ENCODE data around the gene AGXT.

GRCh38 chr2:240864475-240864874 lies 4.1 kb upstream of the AGXT start:
- TF ChIP-seq POLR2AphosphoS5 (IDR thresholded peaks at IDR 0.05; ENCODE audit: borderline replicate concordance, low read depth, low read length) (no peak), EZH2 (IDR thresholded peaks at IDR 0.05) (no peak)
